SK-N-MC (cell line): ENCODE results near the gene MGAT4B.

Source experiments
- EZH2 ChIP-seq: fragments of 200-600 bp; sonication (generic); IDR thresholded peaks from one replicate; pipeline ENCODE4 v1.6.1; 2017; ENCODE audit warnings: antibody characterized with exemption
- FOXP2 ChIP-seq: optimal IDR thresholded peaks from 2 replicates; pipeline ENCODE3; 2011; ENCODE audit warnings: mild to moderate bottlenecking, moderate library complexity; ENCODE audit not compliant: insufficient read depth; ENCODE audit errors: extremely low read length, control extremely low read depth
- POLR2AphosphoS5 ChIP-seq: IDR thresholded peaks from 2 replicates; pipeline ENCODE4 v1.6.1; 2012; ENCODE audit warnings: mild to moderate bottlenecking, low read depth, low read length, borderline replicate concordance

DNA sequence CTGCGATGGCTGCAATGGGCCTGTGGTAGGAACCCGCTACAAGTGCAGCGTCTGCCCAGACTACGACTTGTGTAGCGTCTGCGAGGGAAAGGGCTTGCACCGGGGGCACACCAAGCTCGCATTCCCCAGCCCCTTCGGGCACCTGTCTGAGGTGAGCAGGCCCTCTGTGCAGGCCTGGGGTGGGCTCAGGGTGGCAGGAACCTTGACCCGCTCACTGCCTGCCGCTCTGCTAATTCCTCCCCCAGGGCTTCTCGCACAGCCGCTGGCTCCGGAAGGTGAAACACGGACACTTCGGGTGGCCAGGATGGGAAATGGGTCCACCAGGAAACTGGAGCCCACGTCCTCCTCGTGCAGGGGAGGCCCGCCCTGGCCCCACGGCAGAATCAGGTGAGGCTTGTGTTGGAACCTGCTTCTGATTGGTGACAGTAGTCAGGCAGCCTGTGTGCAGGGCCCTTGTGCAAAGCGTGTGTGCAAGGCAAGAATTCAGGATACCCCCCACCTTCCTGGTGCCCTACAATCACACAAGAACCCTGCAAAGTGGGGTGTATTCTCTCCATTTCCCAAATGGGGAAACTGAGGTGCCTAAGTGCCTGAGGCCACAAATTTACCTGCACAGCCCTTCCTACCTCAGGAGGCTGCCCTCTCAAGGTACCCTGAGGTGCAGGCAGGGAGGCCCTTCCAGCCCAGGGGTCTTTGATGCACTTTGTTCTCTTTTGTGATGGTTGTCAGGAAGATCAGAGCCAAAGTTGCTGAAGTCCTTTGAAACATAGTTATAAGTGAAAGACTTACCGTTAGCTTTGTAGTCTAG, 17.5 kb upstream of the MGAT4B start:
- TF ChIP-seq EZH2 (no peak), POLR2AphosphoS5 (no peak), FOXP2 (no peak)
